ENCODE results near the gene ZGRF1. TPM values are rescaled to one million over a fixed set of nuclear protein-coding genes. Genes with fewer than 3 reads are reported as not detected.

The ZGRF1 gene
- polyA plus RNA-seq, 1 donor from 2014 or later: 18.0 TPM

- TF ChIP-seq POLR2AphosphoS5 (IDR thresholded peaks at IDR 0.05): peak; percentile 82
- no peak for TF ChIP-seq CTCF (IDR thresholded peaks at IDR 0.05; ENCODE audit: poor library complexity, severe bottlenecking)
- TF ChIP-seq REST (IDR thresholded peaks at IDR 0.05; ENCODE audit: borderline replicate concordance): peak; percentile 68
- peak; percentile 51 for TF ChIP-seq SMC3 (conservative IDR thresholded peaks at IDR 0.05; ENCODE audit: poor library complexity)
- peak; percentile 32 for TF ChIP-seq TAF1 (IDR thresholded peaks at IDR 0.05; ENCODE audit: low read depth)
- TF ChIP-seq MXI1 (conservative IDR thresholded peaks at IDR 0.05; ENCODE audit: poor library complexity, severe bottlenecking): no peak
- TF ChIP-seq RAD21 (conservative IDR thresholded peaks at IDR 0.05): no peak
- TF ChIP-seq EP300 (conservative IDR thresholded peaks at IDR 0.05; ENCODE audit: poor library complexity, severe bottlenecking): no peak
- no peak for TF ChIP-seq EZH2 (IDR thresholded peaks at IDR 0.05; ENCODE audit: borderline replicate concordance, insufficient read depth, low read length, poor library complexity, severe bottlenecking)
- peaks cover 33% of the 10 kb centered on the region for H3K79me2 ChIP-seq (replicated peaks; ENCODE audit: insufficient read depth, low read length)
- H2AFZ ChIP-seq (ENCODE audit: low read depth, low read length): peak overlapping the region; percentile 73
- no peaks in the 10 kb centered on the region for H3K9me2 ChIP-seq (ENCODE audit: insufficient read depth, low read length)
- H3K27me3 ChIP-seq (ENCODE audit: insufficient read depth, low read depth, low read length): no peaks in the 10 kb centered on the region
- no peaks in the 10 kb centered on the region for H3K36me3 ChIP-seq (ENCODE audit: insufficient read depth, low read length)
- H3K4me2 ChIP-seq (ENCODE audit: low read length): peak overlapping the region; percentile 81
- peak overlapping the region; percentile 75 for H3K4me3 ChIP-seq (ENCODE audit: low read length)
- peaks cover 5% of the 10 kb centered on the region for H3F3A ChIP-seq (ENCODE audit: insufficient read depth, low read length, poor library complexity, severe bottlenecking)
- peak overlapping the region; percentile 93 for H3K27ac ChIP-seq (ENCODE audit: low read length)
- H3K9me3 ChIP-seq (ENCODE audit: low read length): no peaks in the 10 kb centered on the region
- peak overlapping the region; percentile 77 for H3K9ac ChIP-seq (ENCODE audit: low read length)
- H4K20me1 ChIP-seq (ENCODE audit: insufficient read depth): no peaks in the 10 kb centered on the region
These were observed 800 bp upstream of the ZGRF1 start for GRCh38 chr4:112637552-112637866.

GRCh38 chr4:112633477-112634235 is 3.1 kb downstream of the ZGRF1 start:
- H3K9ac ChIP-seq (ENCODE audit: low read length): no peak overlapping the region
- no peaks in the 10 kb centered on the region for H3K27me3 ChIP-seq (ENCODE audit: insufficient read depth, low read depth, low read length)
- peaks cover 5% of the 10 kb centered on the region for H3F3A ChIP-seq (ENCODE audit: insufficient read depth, low read length, poor library complexity, severe bottlenecking)
- no peak overlapping the region for H3K4me3 ChIP-seq (ENCODE audit: low read length)
- H3K36me3 ChIP-seq (ENCODE audit: insufficient read depth, low read length): no peaks in the 10 kb centered on the region
- H3K4me2 ChIP-seq (ENCODE audit: low read length): no peak overlapping the region
- H4K20me1 ChIP-seq (ENCODE audit: insufficient read depth): no peaks in the 10 kb centered on the region
- H3K9me3 ChIP-seq (ENCODE audit: low read length): no peaks in the 10 kb centered on the region
- H3K27ac ChIP-seq (ENCODE audit: low read length): no peak overlapping the region
- no peaks in the 10 kb centered on the region for H3K9me2 ChIP-seq (ENCODE audit: insufficient read depth, low read length)
- H2AFZ ChIP-seq (ENCODE audit: low read depth, low read length): no peak overlapping the region
- peak; percentile 87 for TF ChIP-seq SMC3 (conservative IDR thresholded peaks at IDR 0.05; ENCODE audit: poor library complexity)
- TF ChIP-seq MXI1 (conservative IDR thresholded peaks at IDR 0.05; ENCODE audit: poor library complexity, severe bottlenecking): no peak
- TF ChIP-seq EZH2 (IDR thresholded peaks at IDR 0.05; ENCODE audit: borderline replicate concordance, insufficient read depth, low read length, poor library complexity, severe bottlenecking): no peak
- TF ChIP-seq RAD21 (conservative IDR thresholded peaks at IDR 0.05): peak; percentile 80
- no peak for TF ChIP-seq REST (IDR thresholded peaks at IDR 0.05; ENCODE audit: borderline replicate concordance)
- TF ChIP-seq EP300 (conservative IDR thresholded peaks at IDR 0.05; ENCODE audit: poor library complexity, severe bottlenecking): no peak
- no peak for TF ChIP-seq POLR2AphosphoS5 (IDR thresholded peaks at IDR 0.05)
- TF ChIP-seq CTCF (IDR thresholded peaks at IDR 0.05; ENCODE audit: poor library complexity, severe bottlenecking): peak; percentile 74
- no peak for TF ChIP-seq TAF1 (IDR thresholded peaks at IDR 0.05; ENCODE audit: low read depth)
- H3K79me2 ChIP-seq (replicated peaks; ENCODE audit: insufficient read depth, low read length): peaks cover 18% of the 10 kb centered on the region
